ENCODE data around the gene RADX.

The RADX gene

GRCh38 chrX:106728337-106728736, 116.6 kb downstream of the RADX start:
- peaks cover 55% of the 10 kb centered on the region for H3K27me3 ChIP-seq (ENCODE audit: insufficient read depth, low read length)
- no peak overlapping the region for H3K27ac ChIP-seq (ENCODE audit: low read length)
- no peak overlapping the region for H3K4me3 ChIP-seq (ENCODE audit: low read length)

More at GRCh38 chrX:106728337-106728736, 116.6 kb downstream of the RADX start:
- Histone ChIP-seq H3K4me1 (ENCODE audit: insufficient read depth, low read length) (no peaks in the 10 kb centered on the region), H3K36me3 (ENCODE audit: insufficient read depth, low read depth, low read length) (no peaks in the 10 kb centered on the region), H3K9ac (ENCODE audit: low read depth, low read length) (no peak overlapping the region), H3K9me3 (ENCODE audit: insufficient read depth, low read depth, low read length) (no peaks in the 10 kb centered on the region)

Data from iPS-20b (cell line).